Measurements from ENCODE around the gene ERVW-1. TPM values are rescaled to one million over a fixed set of nuclear protein-coding genes. Genes with fewer than 3 reads are reported as not detected.
"Not testable (repeated sequence)": the region's sequence is repeated elsewhere in the genome, so short reads cannot be mapped to it uniquely, and the experiment has no call there.

ERVW-1 gene, protein sequence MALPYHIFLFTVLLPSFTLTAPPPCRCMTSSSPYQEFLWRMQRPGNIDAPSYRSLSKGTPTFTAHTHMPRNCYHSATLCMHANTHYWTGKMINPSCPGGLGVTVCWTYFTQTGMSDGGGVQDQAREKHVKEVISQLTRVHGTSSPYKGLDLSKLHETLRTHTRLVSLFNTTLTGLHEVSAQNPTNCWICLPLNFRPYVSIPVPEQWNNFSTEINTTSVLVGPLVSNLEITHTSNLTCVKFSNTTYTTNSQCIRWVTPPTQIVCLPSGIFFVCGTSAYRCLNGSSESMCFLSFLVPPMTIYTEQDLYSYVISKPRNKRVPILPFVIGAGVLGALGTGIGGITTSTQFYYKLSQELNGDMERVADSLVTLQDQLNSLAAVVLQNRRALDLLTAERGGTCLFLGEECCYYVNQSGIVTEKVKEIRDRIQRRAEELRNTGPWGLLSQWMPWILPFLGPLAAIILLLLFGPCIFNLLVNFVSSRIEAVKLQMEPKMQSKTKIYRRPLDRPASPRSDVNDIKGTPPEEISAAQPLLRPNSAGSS
- not detected in 2 replicates for total RNA-seq (2014; rRNA removed; shearing (Covaris generic))
- not detected in 2 replicates for polyA plus RNA-seq (2014; cell fraction: nucleus; rRNA removed)

DNA sequence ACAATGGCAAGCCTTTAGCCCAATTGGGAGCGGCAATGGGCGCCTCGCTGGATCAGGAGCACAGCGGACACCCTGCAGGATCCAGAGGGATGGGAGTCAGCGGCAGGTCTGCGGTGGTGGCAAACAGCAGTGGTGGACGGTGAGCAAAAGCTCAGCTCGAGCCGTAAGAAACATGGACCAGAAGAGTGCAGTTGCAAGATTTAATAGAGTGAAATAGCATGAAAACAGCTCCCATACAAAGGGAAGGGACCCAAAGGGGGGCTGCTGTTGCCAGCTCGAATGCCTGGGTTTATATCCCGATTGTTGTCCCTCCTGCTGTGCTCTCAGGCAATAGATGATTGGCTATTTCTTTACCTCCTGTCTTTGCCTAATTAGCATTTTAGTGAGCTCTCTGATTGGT is at the start of gene ERVW-1:
Gene ERVW-1, minus strand, starts transcription at position 266 of the 400 bp plus-strand sequence. CDS start 7,565 bp downstream, outside the sequence.
- DNase-seq (ENCODE audit: extremely low read depth, low read depth): not testable (repeated sequence)

DNA sequence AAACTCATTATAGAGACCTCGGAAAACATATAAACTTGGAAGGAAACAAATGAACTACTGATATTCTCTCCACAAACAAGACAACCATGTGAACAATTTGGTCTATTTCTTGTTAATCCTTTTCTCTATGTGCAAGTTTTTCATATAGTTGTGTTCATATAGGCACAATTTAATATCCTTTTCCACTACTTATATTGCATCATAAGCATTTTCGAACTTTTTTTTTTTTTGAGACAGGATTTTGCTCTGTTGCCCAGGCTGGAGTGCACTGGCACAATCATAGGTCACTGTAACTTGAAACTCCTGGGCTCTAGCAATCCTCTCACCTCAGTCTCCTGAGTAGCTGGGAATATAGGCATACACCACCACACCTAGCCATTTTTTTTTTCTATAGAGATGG is 45.4 kb upstream of the ERVW-1 start:
- no peak for DNase-seq (ENCODE audit: extremely low read depth, low read depth)

DNA sequence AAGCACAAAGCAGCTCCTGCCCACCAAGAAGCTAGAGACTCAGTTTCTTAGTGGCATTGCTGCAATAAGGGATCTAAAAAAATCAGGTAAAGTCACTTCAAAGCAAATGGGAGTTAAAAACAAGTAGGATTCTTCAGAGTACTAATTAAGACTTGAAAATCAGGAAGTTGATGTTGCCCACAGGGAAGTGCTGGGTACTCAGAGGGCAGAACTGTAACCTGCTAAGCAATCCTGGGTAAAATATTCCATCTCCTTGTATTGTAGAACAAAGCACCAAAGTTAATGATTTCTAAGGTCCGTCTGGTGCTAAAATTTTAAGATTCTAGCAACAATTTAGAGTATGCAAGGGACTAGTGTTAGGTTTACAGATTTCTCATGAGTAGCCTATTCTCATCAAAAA is 42.3 kb upstream of the ERVW-1 start:
- DNase-seq (ENCODE audit: extremely low read depth, low read depth): no peak

DNA sequence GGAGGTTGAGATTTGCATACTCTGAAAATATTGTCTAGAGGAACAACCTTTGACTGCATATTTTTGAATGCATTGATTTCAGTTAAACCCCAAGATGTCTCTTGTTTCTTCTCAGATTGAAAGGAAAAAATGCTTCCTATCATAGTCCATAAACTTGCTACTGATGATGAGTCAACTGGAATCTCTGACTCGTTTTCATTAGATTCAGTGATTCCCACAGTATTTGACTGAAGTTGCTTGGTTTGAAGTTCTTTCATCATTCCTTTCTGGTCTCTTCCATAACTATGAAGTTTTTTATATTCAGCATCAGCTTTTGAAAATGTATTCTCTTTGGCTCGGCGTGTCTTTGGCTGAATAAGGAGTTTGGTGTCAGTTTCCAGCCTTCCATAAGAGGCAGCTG is 39.9 kb upstream of the ERVW-1 start:
- no peak for DNase-seq (ENCODE audit: extremely low read depth, low read depth)

DNA sequence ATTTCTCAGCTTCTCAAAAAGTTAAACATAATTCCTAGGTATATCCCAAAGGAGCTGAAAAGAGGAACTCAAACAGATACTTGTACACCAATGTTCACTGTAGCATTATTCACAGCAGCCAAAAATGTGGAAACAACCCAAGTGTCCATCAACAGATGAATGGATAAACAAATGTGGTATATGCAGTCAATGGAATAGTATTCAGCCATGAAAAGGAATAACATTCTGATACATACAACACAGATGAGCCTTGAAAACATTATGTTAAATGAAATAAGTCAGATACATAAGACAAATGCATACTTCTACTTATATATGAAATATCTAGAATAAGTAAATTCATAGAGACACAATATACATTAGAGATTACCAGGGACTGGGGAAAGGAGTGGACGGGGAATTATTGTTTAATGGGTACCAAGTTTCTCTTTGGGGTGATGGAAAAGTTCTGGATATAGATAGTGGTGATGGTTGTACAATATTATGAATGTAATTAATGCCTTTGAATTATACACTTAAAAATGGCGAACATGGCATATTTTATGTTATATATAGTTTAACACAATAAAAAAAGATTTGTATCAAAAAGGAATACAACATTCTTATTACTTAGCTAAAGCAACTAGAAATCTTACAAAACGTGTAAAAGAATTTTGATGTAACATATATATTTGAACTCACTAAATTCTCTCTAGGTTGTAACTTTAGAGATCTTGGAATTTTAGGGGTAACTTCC is 35.6 kb upstream of the ERVW-1 start:
- DNase-seq (ENCODE audit: extremely low read depth, low read depth): no peak

DNA sequence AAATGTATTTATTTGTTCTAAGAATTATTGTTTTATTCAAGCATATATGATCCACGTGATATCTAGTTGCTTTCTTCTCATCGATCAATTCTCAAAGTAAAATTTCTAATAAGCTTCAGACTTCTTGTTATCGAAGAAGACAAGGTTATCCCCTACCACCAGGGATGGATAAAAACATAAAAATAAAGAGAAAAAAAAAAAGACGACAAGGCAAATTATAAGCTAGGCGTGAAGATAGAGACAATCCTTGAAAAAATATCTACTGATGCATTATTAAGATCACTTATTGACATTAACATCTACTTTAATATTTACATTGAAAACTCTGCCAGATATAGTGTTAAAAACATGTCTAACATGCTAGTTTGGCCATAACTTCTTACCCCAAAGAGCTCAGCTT is 31.2 kb upstream of the ERVW-1 start:
- no peak for DNase-seq (ENCODE audit: extremely low read depth, low read depth)

DNA sequence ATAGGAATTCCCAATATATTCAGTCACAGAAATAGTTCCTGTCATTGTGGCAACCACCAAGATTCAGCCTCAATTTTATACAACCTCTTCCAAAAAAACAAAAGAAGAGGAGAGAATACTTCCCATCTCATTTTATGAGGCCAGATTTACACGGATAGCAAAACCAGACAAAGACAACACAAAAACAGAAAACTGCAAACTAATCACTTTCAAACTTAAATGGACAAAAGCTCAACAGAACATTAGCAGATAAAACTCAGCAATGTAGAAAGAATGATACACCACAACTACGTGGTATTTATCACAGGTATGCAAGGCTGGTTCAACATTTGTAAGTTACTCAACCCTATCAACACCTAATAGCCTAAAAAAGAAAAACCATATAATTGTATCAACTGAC is 28.6 kb upstream of the ERVW-1 start:
- no peak for DNase-seq (ENCODE audit: extremely low read depth, low read depth)

DNA sequence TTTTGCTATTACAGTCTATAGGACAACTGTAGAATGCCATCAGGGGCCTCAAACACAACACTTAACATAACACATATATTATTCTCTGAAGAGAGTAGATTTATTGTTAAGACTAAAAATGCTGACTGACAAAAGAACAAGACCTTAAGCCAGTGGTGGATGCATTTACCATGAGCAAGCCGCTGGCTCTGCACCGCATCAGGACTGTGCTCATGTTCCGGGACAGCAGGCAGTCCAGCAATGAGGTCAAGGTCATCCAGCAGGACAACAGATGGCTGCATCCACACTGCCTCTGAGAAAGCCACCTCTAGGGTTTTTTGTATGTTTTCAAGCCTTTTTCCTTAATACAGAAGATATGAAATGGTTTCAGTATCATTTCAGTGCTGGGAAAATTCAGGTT is 26.8 kb upstream of the ERVW-1 start:
- DNase-seq (ENCODE audit: extremely low read depth, low read depth): no peak

DNA sequence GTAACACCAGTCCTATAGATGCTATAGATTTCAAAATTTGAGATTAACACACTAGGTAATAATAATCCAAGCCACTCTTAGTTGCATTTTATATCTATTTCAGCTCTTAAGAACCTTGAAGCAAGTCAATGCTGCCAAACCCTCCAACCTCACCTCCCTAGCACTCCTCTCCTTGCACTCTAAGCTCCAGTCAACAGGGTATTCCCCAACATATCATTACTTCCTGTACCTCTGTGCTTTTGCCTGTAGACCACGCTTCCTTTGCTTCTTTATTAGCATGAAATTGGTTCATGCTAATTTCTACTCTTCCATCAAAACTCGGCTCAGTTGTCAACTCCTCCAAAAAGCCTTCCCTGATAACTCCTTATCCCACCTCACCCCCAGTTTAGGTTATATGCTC is 26.0 kb upstream of the ERVW-1 start:
- DNase-seq (ENCODE audit: extremely low read depth, low read depth): no peak

DNA sequence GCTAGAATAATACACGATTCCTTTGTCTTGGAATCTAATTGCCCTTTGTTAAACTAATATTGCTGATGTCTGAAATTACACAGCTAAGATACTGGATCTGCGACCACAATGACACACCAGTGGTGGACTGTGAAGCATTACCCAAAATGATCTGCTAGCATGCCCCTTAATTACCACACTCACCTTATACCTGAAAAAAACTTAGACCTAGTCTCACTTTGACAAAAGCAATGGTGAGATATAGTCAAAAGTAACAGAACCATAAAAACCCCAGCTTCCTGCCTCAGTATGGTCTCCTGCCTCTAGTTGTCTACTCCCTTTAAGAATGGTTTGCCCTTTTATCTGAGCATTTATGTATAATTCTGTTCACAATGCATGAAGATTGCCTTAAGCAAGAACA is 20.8 kb upstream of the ERVW-1 start:
- no peak for DNase-seq (ENCODE audit: extremely low read depth, low read depth)

DNA sequence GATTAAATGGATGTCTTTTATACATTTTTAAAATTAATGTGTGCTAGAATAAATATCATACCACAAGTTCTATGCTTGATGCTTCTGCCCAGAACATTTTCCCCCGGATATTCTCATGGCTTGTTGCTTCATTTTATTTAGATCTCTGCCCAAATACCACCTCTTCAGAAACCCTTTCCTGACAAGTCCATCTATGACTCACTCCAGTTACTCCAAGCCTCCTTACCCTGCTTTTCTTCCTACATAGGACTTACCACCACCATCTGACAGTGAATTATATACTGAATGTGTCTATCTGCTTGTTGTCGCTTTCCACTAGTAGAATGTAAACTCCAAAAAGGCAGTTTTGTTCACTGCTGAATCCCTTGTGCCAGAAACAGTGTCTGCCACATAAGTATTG is 19.1 kb upstream of the ERVW-1 start:
- DNase-seq (ENCODE audit: extremely low read depth, low read depth): no peak

DNA sequence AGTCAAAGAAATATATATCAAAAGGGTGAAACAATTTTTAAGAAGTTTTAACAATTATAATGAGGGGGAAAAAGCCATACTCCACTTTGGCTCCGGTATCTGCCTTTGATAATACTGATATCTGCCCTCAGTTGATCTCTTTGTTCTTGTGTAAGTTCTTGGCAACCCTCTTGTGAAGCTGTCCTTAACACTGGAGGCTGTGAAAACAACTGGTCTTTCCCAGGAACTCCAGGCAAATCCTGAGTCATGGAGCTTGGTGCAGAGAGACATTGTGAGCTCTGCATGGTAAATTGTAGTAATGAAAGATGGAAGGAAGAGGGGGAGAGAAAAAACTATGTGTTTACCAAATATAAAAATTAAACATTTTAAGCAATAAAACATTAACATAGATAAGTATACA is 11.9 kb upstream of the ERVW-1 start:
- no peak for DNase-seq (ENCODE audit: extremely low read depth, low read depth)

DNA sequence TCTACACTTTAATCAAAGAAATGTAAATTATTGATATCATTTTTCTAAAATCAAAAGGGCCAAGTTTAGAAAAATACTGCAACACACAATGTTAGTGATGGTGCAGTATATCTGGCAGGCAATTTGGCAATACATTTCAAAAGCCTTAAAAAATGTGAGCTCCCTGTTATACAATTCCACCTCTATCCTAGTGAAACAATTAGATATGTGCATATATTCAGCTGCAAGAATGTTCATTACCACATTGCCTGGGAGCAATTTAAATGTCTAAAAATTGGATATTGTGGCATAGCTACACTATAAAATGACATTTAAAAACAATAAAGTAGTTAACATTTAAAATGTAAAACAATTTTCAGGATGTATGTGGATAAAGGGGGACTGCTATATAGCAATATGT is 10.1 kb upstream of the ERVW-1 start:
- no peak for DNase-seq (ENCODE audit: extremely low read depth, low read depth)

DNA sequence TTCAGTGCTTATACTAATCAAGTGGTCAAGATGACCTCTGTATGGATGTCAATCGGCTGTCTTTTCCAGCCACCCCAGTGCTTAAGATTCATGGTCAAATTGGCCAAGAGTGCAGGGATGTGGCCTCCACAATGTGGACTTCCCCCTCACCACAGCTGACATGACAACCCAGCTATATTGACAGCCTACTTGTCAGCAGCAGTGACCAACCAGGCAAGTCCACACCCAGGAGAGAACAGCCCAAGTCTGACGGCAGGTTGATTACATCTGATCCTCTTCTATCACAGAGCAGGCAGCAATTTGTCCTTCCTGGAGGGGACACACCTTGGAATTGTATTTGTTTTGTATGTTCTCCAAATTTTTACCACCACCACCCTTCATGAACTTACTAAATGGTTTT is 8.2 kb upstream of the ERVW-1 start:
- no peak for DNase-seq (ENCODE audit: extremely low read depth, low read depth)

DNA sequence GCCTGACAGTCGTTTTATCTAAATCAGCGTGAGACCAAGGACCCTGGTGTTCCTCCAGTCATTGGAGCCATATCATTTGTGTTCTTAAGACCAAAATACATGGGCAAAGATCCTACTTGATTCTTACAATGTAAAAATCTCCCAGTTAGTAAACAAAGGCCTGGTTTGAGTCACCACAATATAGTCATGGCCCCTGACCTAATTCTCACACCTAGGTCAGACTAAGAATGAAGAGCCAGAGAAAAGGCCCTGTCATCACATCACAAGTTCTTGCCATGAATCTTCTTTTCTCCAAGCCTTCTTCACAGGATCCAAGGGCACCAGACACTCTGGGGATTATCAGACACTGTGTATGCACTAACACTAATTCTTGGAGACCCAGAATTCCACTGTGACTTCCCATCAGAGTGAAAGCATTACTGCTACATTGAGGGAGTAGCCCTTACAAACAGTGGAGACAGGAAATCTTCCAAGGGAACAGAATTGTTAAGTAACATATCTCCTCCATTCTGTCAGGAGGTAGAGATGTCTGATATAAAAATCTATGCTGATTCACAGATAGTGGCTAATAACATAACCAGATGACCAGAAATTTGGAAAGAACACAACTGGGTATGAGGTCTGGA is 7.6 kb upstream of the ERVW-1 start:
- no peak for DNase-seq (ENCODE audit: extremely low read depth, low read depth)

DNA sequence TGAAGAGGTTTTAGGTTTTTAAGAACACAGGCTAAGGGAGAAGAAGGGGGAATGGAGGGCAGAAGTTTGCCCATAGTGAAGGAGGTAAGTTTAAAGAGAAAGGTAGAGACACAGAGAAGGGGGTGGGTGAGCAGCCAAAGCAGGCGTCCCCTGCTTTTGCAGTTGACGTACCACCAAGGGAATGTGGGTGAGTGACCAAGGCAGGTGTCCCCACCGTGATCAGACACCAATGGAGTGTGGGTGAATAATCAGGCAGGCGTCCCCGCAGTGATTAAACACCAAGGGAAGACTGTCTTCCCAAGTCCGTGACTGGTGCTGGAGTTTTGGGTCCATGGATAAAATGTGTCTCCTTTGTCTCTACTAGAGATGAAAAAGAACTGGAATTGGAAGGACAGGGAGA is 6.5 kb upstream of the ERVW-1 start:
- not testable (repeated sequence) for DNase-seq (ENCODE audit: extremely low read depth, low read depth)

DNA sequence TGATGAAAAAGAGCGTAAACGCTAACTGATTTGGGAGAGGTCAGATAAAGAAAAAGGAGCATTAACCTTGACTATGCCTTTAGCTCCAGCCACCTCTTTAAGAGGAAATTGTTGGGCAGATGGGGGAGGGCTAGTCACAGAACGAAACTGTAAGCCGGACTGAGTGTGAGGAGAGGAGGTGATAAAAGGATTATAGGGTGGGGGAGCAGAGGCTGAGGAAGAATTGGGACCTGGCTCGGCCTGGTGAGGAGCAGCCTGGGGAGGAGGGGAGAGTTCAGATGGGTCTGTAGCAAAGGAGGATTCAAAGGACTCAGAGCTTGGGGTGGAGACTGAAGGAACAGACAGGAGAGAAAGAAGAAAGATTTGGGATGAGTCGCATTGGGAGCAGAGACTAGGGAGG is 5.9 kb upstream of the ERVW-1 start:
- DNase-seq (ENCODE audit: extremely low read depth, low read depth): not testable (repeated sequence)

DNA sequence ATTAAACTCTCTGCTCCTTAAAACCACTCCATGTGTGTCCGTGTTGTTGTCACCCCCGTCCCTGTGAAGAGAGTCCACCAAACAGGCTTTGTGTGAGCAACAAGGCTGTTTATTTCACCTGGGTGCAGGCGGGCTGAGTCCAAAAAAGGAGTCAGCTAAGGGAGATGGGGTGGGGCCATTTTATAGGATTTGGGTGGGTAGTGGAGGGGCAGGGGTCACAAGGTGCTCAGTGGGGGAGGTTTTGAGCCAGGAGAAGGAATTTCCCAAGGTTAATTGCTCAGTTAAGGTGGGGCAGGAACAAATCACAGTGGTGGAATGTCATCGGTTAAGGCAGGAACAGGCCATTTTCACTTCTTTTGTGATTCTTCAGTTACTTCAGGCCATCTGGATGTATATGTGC is 1.4 kb upstream of the ERVW-1 start:
- DNase-seq (ENCODE audit: extremely low read depth, low read depth): not testable (repeated sequence)

DNA sequence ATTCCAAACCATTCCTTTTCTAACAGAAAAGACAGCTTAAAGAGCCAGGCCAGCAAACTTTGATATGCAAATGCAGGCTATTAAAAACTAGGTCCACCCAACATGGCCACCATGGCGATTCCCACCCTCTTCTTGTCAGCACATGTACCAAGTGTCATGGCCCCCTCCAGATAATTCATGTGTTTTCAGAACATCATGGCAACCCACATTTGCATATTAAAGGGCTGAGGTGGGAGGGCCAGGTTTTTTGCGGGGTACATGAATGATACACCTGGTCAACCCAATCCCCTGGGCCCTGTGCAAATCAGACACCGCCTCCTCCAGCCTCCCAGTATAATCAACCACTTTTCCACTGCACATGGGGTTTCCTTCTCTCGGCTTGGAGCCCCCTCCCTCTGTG is 965 bp upstream of the ERVW-1 start:
- DNase-seq (ENCODE audit: extremely low read depth, low read depth): no peak

DNA sequence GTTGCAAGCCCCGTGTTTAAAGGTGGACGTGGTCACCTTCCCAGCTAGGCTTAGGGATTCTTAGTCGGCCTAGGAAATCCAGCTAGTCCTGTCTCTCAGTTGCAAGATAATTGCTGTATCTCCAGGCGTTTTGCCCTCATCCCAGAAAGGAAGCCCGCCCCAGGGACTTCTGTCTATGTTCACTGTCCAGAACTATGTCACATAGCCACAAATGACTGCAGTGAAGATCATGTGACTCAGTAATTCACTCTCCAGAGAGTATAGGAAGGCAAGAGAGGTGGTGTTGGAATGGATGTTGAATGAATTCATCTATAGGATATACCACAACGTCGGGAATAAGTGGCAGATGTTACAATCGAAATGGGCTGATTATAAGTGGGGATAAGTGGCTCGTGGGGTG is 349 bp upstream of the ERVW-1 start:
- DNase-seq (ENCODE audit: extremely low read depth, low read depth): no peak

DNA sequence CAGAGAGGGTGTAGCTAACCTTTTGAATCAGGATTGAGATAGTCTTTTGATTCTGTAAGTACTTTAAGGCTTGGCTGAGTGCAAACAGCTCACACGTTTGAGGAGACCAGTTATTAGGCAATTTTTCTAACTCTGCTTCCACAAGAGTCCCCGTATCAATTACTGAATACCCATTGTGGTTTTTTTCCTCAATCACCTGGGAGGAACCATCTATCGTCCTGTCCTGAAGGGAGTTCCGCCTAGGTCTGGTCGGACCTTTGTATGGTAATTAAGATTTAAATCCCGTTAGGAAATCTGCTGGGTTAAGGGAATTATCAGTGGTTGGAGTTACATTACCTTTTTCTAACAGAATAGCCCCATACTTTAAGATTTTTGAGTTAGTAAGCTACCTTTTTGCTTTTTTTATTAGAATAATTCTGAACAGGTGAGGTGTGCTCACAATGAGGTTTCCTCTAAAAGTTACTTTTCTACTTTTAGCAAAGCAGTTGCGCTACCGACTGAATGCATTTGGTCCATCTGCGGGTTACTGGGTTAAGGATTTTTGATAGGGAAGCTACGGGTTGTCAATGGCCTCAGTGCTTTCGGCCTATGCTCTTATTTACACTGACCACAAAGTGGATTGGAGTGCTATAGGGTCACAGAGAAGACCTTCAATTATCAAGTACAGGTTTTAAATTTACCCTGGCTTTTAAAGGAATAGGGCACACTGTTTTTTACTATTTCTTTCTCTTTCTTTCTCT is 1.7 kb downstream of the ERVW-1 start:
- DNase-seq (ENCODE audit: extremely low read depth, low read depth): not testable (repeated sequence)

Measured in NCI-H460 (cell line).